HEK293T (cell line): Measurements from ENCODE around the gene GABARAPL1.
A peak's percentile ranks its signal among the peaks of the same experiment; 100 is the strongest.

Experiments used
- CTCF ChIA-PET: fragments of 350-600 bp; formaldehyde crosslinking; extraction: SDS; loops from one replicate; lab custom pipeline; 2021; ENCODE audit warnings: antibody characterized with exemption, inconsistent platforms; lab: Yijun Ruan, JAX
- POLR2A ChIA-PET: fragments of 350-600 bp; formaldehyde crosslinking; extraction: SDS; loops from one replicate; lab custom pipeline; 2020; ENCODE audit warnings: antibody characterized with exemption, inconsistent platforms; lab: Yijun Ruan, JAX
- DNase-seq: peaks from one replicate; pipeline ENCODE4 v3.0.0; 2012; ENCODE audit warnings: mixed read lengths; ENCODE audit errors: extremely low spot score
- ARNT ChIP-seq: fragments of 450-650 bp; IDR thresholded peaks from 2 replicates; pipeline ENCODE4 v1.6.1; 2017; ENCODE audit warnings: mild to moderate bottlenecking
- BHLHE40 ChIP-seq: fragments of 450-650 bp; IDR thresholded peaks from 2 replicates; pipeline ENCODE4 v1.6.1; 2016; ENCODE audit warnings: mild to moderate bottlenecking, moderate library complexity, borderline replicate concordance
- CTBP1 ChIP-seq: fragments of 450-650 bp; IDR thresholded peaks from 2 replicates; pipeline ENCODE4 v1.6.1; 2016; ENCODE audit warnings: borderline replicate concordance
- ELF4 ChIP-seq: fragments of 450-650 bp; IDR thresholded peaks from 2 replicates; pipeline ENCODE4 v1.6.1; 2017; ENCODE audit warnings: antibody characterized with exemption
- FOXA1 ChIP-seq: fragments of 450-650 bp; IDR thresholded peaks from 2 replicates; pipeline ENCODE4 v1.6.1; 2016; ENCODE audit warnings: mild to moderate bottlenecking
- FOXK2 ChIP-seq: fragments of 450-650 bp; IDR thresholded peaks from 2 replicates; pipeline ENCODE4 v1.6.1; 2016; ENCODE audit warnings: mild to moderate bottlenecking
- FOXM1 ChIP-seq: fragments of 450-650 bp; IDR thresholded peaks from 2 replicates; pipeline ENCODE4 v1.6.1; 2017; ENCODE audit warnings: mild to moderate bottlenecking, borderline replicate concordance
- HDGF ChIP-seq: fragments of 450-650 bp; IDR thresholded peaks from 2 replicates; pipeline ENCODE4 v1.6.1; 2017; ENCODE audit warnings: antibody characterized with exemption, borderline replicate concordance
- L3MBTL2 ChIP-seq: fragments of 450-650 bp; conservative IDR thresholded peaks from 2 replicates; pipeline ENCODE4 v1.6.1; 2016; ENCODE audit warnings: mild to moderate bottlenecking
- LEF1 ChIP-seq: fragments of 450-650 bp; IDR thresholded peaks from 2 replicates; pipeline ENCODE4 v1.6.1; 2017; ENCODE audit warnings: mild to moderate bottlenecking, borderline replicate concordance
- NFRKB ChIP-seq: fragments of 450-650 bp; IDR thresholded peaks from 2 replicates; pipeline ENCODE4 v1.6.1; 2016; ENCODE audit warnings: mild to moderate bottlenecking, moderate library complexity
- SP1 ChIP-seq: fragments of 450-650 bp; IDR thresholded peaks from 2 replicates; pipeline ENCODE4 v1.6.1; 2017
- SUZ12 ChIP-seq: fragments of 450-650 bp; IDR thresholded peaks from 2 replicates; pipeline ENCODE4 v1.6.1; 2016; ENCODE audit warnings: mild to moderate bottlenecking
- TARDBP ChIP-seq: fragments of 450-650 bp; IDR thresholded peaks from 2 replicates; pipeline ENCODE4 v1.6.1; 2016
- ZNF384 ChIP-seq: fragments of 450-650 bp; IDR thresholded peaks from 2 replicates; pipeline ENCODE4 v1.6.1; 2016
- TF ChIP-seq, protein P1 (sequence below): fragments of 450-650 bp; IDR thresholded peaks from 2 replicates; pipeline ENCODE4 v1.6.1; 2016

The GABARAPL1 gene

GRCh38 chr12:10210225-10210624, 2.5 kb upstream of the GABARAPL1 start:
- ChIA-PET POLR2A (no interaction called here), CTCF (interaction anchor here (0.6 kb wide), 1 partner anchor 475 kb away, joined by 3 read pairs; no protein-coding TSS in a partner anchor)
- DNase-seq, result no peak
- no peak for TF ChIP-seq BHLHE40
- no peak for TF ChIP-seq CTBP1
- TF ChIP-seq NFRKB, result no peak
- TF ChIP-seq ARNT, result no peak
- TF ChIP-seq SP1, result no peak
- no peak for TF ChIP-seq ELF4
- no peak for TF ChIP-seq SUZ12
- no peak for TF ChIP-seq FOXA1
- TF ChIP-seq FOXM1, result no peak
- no peak for TF ChIP-seq FOXK2
- TF ChIP-seq ZNF384, result no peak
- no peak for TF ChIP-seq TARDBP
- no peak for TF ChIP-seq HDGF
- no peak for TF ChIP-seq L3MBTL2

DNA sequence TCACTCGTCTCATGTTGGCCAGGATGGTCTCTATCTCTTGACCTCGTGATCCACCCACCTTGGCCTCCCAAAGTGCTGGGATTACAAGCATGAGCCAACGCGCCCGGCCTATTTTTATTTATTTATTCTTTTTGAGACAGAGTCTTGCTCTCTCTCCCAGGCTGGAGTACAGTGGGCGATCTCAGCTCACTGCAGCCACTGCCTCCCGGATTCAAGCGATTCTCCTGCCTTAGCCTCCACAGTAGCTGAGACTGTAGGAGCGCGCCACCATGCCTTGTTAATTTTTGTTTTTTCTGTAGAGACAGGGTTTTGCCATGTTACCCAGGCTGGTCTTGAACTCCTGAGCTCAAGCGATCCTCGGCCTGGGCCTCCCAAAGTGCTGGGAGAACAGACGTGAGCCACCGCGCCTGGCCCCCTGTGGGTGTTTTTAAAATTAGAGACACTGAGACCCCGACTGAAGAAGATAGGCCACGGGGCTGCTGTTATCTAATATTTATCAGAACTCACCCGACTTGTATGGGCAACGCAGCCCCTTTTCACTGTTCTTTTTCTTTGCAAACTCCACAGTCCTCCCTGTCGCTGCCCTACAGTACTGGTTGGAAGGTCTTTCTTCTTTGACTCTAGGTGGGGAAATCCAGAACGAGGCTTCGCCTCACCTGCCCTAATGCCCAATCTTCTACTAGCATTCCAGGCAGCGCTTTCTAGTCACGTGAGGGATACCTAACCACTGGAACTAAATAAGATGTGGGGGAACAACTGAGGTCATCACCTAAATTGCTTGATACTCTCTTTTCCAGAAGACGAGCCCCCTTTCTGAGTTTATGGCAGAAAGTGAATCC, 1.4 kb upstream of the GABARAPL1 start:
- CTCF ChIA-PET, result no interaction called here
- DNase-seq, result no peak
- TF ChIP-seq SUZ12, result no peak
- no peak for TF ChIP-seq NFRKB
- no peak for TF ChIP-seq FOXA1
- no peak for TF ChIP-seq FOXK2
- no peak for TF ChIP-seq SP1
- TF ChIP-seq ZNF384, result no peak
- TF ChIP-seq HDGF, result no peak

GRCh38 chr12:10211940-10212738, 538 bp upstream of the GABARAPL1 start:
- ChIA-PET POLR2A (interaction anchor here (1.0 to 2.8 kb wide), 4 partner anchors 14 to 401 kb away, joined by 4 to 15 read pairs (median 8); partner anchors contain the start of gene MAGOHB), CTCF (no interaction called here)
- DNase-seq, result peak; percentile 92
- TF ChIP-seq L3MBTL2, result peak; percentile 20; the same call in 1 of the 2 replicates
- TF ChIP-seq SP1, result no peak
- peak; percentile 39; the same call in 1 of the 2 replicates for TF ChIP-seq ARNT
- TF ChIP-seq BHLHE40, result no peak
- no peak for TF ChIP-seq ELF4
- TF ChIP-seq, protein P1, sequence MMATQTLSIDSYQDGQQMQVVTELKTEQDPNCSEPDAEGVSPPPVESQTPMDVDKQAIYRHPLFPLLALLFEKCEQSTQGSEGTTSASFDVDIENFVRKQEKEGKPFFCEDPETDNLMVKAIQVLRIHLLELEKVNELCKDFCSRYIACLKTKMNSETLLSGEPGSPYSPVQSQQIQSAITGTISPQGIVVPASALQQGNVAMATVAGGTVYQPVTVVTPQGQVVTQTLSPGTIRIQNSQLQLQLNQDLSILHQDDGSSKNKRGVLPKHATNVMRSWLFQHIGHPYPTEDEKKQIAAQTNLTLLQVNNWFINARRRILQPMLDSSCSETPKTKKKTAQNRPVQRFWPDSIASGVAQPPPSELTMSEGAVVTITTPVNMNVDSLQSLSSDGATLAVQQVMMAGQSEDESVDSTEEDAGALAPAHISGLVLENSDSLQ, result 0 out of 2 replicates have a peak, but pooled peaks have one; percentile 30
- no peak for TF ChIP-seq ZNF384
- TF ChIP-seq CTBP1, result no peak
- no peak for TF ChIP-seq FOXK2
- no peak for TF ChIP-seq LEF1
- no peak for TF ChIP-seq HDGF
- no peak for TF ChIP-seq SUZ12
- TF ChIP-seq TARDBP, result no peak
- no peak for TF ChIP-seq FOXA1
- no peak for TF ChIP-seq FOXM1
- TF ChIP-seq NFRKB, result no peak

More for the DNA sequence above, 1.4 kb upstream of the GABARAPL1 start:
- POLR2A ChIA-PET, result no interaction called here

- ChIA-PET CTCF (interaction anchor here (1.7 kb wide), 1 partner anchor 470 kb away, joined by 4 read pairs; no protein-coding TSS in a partner anchor), POLR2A (interaction anchor here (1.5 to 2.8 kb wide), 5 partner anchors 10 to 400 kb away, joined by 4 to 15 read pairs (median 7); partner anchors contain the start of gene MAGOHB)
- peak; percentile 53 for DNase-seq
- TF ChIP-seq FOXK2 (no peak), L3MBTL2 (0 out of 2 replicates have a peak, but pooled peaks have one; percentile 21)
Observed at GRCh38 chr12:10213168-10214135, 775 bp downstream of the GABARAPL1 start.

- ChIA-PET POLR2A (interaction anchor here (0.6 to 2.8 kb wide), 6 partner anchors 9 to 399 kb away, joined by 3 to 15 read pairs (median 6); partner anchors contain the start of gene MAGOHB), CTCF (interaction anchor here (0.7 to 1.7 kb wide), 2 partner anchors 61 to 471 kb away, joined by 3 to 4 read pairs; no protein-coding TSS in a partner anchor)
- TF ChIP-seq FOXM1, result no peak
- TF ChIP-seq ELF4, result no peak
- no peak for TF ChIP-seq SP1
- TF ChIP-seq SUZ12, result no peak
- TF ChIP-seq FOXA1, result no peak
- TF ChIP-seq, protein P1, result no peak
- no peak for TF ChIP-seq FOXK2
- no peak for TF ChIP-seq LEF1
- peak; percentile 17 for DNase-seq
Observed at GRCh38 chr12:10214136-10214894, 1.6 kb downstream of the GABARAPL1 start.
